DOHH2 (cell line): ENCODE data around the gene DBT.

Experiments
- H3F3A ChIP-seq: fragments of 200-600 bp; sonication (generic), shearing (Covaris generic); 2 replicates; pipeline ENCODE4 v1.6.0; 2016; ENCODE audit warnings: antibody characterized with exemption, mild to moderate bottlenecking; ENCODE audit not compliant: control insufficient read depth, insufficient read depth
- H3K27ac ChIP-seq: fragments of 200-600 bp; sonication (generic); 2 replicates; pipeline ENCODE4 v1.5.1; 2014; ENCODE audit warnings: low read depth, mild to moderate bottlenecking, low read length, moderate library complexity
- H3K27me3 ChIP-seq: fragments of 200-600 bp; sonication (generic); 2 replicates; pipeline ENCODE4 v1.6.1; 2014; ENCODE audit warnings: mild to moderate bottlenecking, low read length, mixed read lengths; ENCODE audit not compliant: control insufficient read depth
- H3K36me3 ChIP-seq: fragments of 200-600 bp; sonication (generic); 2 replicates; pipeline ENCODE4 v1.6.1; 2014; ENCODE audit warnings: mild to moderate bottlenecking, low read length, moderate library complexity, mixed read lengths; ENCODE audit not compliant: control insufficient read depth
- H3K4me1 ChIP-seq: fragments of 200-600 bp; sonication (generic); 2 replicates; pipeline ENCODE4 v1.6.1; 2014; ENCODE audit warnings: mild to moderate bottlenecking, low read length, mixed read lengths; ENCODE audit not compliant: control insufficient read depth
- H3K4me2 ChIP-seq: fragments of 200-600 bp; sonication (generic); 2 replicates; pipeline ENCODE4 v1.6.0; 2014; ENCODE audit warnings: mild to moderate bottlenecking, low read length, moderate library complexity
- H3K4me3 ChIP-seq: fragments of 200-600 bp; sonication (generic); 2 replicates; pipeline ENCODE4 v1.5.1; 2014; ENCODE audit warnings: mild to moderate bottlenecking, low read length, mixed read lengths
- H3K79me2 ChIP-seq: fragments of 200-600 bp; sonication (generic); 2 replicates; pipeline ENCODE4 v1.6.1; 2014; ENCODE audit warnings: mild to moderate bottlenecking, low read length, mixed read lengths; ENCODE audit not compliant: control insufficient read depth
- H3K9me2 ChIP-seq: fragments of 200-600 bp; sonication (generic); replicated peaks from 2 replicates; pipeline ENCODE4 v1.6.1; 2014; ENCODE audit warnings: mild to moderate bottlenecking, low read length, mixed read lengths; ENCODE audit not compliant: control insufficient read depth
- H3K9me3 ChIP-seq: fragments of 200-600 bp; sonication (generic); 2 replicates; pipeline ENCODE4 v1.6.1; 2014; ENCODE audit warnings: antibody characterized with exemption, low read length, mixed read lengths; ENCODE audit not compliant: control insufficient read depth, insufficient read depth
- H4K20me1 ChIP-seq: fragments of 200-600 bp; sonication (generic); 2 replicates; pipeline ENCODE4 v1.6.0; 2014; ENCODE audit warnings: low read depth, mild to moderate bottlenecking, antibody characterized with exemption, low read length, moderate library complexity; ENCODE audit not compliant: control insufficient read depth, insufficient read depth
- EZH2phosphoT487 ChIP-seq: fragments of 200-600 bp; sonication (generic); IDR thresholded peaks from 2 replicates; pipeline ENCODE4 v1.6.1; 2017; ENCODE audit warnings: borderline replicate concordance, mild to moderate bottlenecking, antibody characterized with exemption, low read length, moderate library complexity, mixed read lengths
- TF ChIP-seq, protein P1 (sequence below): fragments of 200-600 bp; sonication (generic); IDR thresholded peaks from one replicate; pipeline ENCODE4 v1.5.1; 2014; ENCODE audit warnings: antibody characterized with exemption, mild to moderate bottlenecking, low read depth, low read length; ENCODE audit not compliant: poor library complexity, severe bottlenecking

DBT gene

DNA sequence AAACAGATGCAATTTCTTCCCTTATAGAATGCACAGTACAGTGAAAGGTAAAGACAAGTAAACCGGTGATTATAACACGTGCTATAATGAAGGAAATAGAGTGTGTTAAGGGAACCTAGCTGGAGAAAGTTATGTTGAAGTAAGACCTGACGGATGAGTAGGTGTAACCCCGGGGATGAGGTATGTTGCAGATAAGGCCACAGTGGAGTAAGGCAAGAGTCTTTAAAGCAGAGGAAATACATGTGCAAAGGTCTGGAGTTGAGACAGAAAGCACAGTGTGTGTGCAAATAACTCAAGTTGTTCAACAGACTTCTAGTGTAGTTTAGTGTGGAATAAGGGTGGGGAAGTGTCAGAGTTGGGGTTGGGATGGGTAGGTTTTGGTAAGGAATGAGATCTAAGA is 2.9 kb downstream of the DBT start:
- Histone ChIP-seq H3K27me3 (no peaks in the 10 kb centered on the region), H3K79me2 (peaks cover 52% of the 10 kb centered on the region), H3K4me1 (peaks cover 22% of the 10 kb centered on the region), H3K36me3 (peaks cover 7% of the 10 kb centered on the region), H3K4me2 (peak overlapping the region; percentile 27), H3K27ac (no peak overlapping the region), H3F3A (no peaks in the 10 kb centered on the region), H3K9me2 (no peaks in the 10 kb centered on the region), H3K9me3 (no peaks in the 10 kb centered on the region), H4K20me1 (no peaks in the 10 kb centered on the region), H3K4me3 (no peak overlapping the region)
- TF ChIP-seq, protein P1, sequence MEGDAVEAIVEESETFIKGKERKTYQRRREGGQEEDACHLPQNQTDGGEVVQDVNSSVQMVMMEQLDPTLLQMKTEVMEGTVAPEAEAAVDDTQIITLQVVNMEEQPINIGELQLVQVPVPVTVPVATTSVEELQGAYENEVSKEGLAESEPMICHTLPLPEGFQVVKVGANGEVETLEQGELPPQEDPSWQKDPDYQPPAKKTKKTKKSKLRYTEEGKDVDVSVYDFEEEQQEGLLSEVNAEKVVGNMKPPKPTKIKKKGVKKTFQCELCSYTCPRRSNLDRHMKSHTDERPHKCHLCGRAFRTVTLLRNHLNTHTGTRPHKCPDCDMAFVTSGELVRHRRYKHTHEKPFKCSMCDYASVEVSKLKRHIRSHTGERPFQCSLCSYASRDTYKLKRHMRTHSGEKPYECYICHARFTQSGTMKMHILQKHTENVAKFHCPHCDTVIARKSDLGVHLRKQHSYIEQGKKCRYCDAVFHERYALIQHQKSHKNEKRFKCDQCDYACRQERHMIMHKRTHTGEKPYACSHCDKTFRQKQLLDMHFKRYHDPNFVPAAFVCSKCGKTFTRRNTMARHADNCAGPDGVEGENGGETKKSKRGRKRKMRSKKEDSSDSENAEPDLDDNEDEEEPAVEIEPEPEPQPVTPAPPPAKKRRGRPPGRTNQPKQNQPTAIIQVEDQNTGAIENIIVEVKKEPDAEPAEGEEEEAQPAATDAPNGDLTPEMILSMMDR, result no peak
- no peak for TF ChIP-seq EZH2phosphoT487

DNA sequence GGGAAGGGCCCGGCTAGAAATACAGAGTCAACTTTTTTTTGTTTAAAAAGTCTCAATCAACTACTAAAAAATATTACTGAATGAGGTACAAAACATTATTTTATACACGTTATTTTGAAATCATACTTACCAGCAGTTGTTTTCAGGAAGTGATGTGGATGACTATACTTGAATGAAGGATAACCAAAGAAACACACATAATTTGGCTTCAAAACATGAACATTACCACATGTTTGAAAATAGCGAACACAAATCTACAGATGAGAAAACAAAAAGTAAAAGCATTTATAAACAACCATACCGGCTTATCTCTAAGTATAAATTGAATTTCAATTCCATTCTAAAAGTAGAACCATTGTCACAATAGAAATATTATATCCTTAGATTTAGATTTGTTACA is 9.0 kb downstream of the DBT start:
- Histone ChIP-seq H3K27ac (no peak overlapping the region), H3F3A (no peaks in the 10 kb centered on the region), H3K79me2 (peaks cover 30% of the 10 kb centered on the region), H3K4me2 (no peak overlapping the region), H3K36me3 (peaks cover 25% of the 10 kb centered on the region), H4K20me1 (no peaks in the 10 kb centered on the region), H3K27me3 (no peaks in the 10 kb centered on the region), H3K9me3 (no peaks in the 10 kb centered on the region), H3K4me1 (no peaks in the 10 kb centered on the region), H3K4me3 (no peak overlapping the region), H3K9me2 (no peaks in the 10 kb centered on the region)
- TF ChIP-seq, protein P1, result no peak
- no peak for TF ChIP-seq EZH2phosphoT487

DNA sequence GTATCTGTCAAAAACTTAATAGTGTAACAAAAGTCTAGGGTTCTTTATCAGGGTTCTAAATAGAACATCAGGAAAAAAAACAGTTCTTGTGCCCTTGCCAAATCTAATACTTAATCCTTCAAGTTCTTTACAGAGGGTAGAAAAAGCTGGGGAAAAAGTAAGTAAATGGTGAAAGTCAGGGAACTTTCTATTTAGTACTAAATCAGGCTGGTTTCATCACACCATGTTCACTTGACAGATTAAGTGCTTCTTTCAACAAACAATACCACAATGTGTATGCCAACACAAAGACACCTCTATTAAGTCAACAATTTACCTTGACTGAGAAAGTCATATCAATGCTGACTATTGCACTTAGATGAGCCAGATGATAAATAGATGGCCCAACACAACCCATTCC is 9.7 kb downstream of the DBT start:
- Histone ChIP-seq H3K4me2 (no peak overlapping the region), H3F3A (no peaks in the 10 kb centered on the region), H3K9me3 (no peaks in the 10 kb centered on the region), H3K79me2 (peaks cover 25% of the 10 kb centered on the region), H3K27me3 (no peaks in the 10 kb centered on the region), H3K27ac (no peak overlapping the region), H4K20me1 (no peaks in the 10 kb centered on the region), H3K4me3 (no peak overlapping the region), H3K9me2 (no peaks in the 10 kb centered on the region), H3K36me3 (peaks cover 27% of the 10 kb centered on the region), H3K4me1 (no peaks in the 10 kb centered on the region)
- no peak for TF ChIP-seq EZH2phosphoT487
- TF ChIP-seq, protein P1, result no peak

DNA sequence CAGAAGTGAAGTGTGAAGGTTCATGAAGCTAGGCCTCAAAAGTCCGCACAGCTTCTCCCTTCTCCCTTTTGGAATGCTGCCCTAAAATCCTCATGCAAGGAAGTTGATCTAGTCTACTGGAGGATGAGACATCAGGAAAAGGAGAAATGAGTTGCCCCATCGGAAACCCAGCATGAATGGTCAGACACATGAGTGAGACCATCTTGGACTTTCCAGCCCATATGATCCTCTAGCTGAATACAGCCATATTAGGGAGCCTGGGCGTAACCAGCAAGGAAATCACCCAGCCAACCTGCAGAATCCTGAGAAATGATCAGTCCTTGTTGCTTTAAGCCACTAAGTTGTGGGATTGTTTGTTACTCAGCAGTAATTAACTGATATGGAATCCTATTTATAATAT is 12.5 kb downstream of the DBT start:
- Histone ChIP-seq H4K20me1 (no peaks in the 10 kb centered on the region), H3K27me3 (no peaks in the 10 kb centered on the region), H3K4me1 (no peaks in the 10 kb centered on the region), H3K9me2 (no peaks in the 10 kb centered on the region), H3K4me2 (no peak overlapping the region), H3K27ac (no peak overlapping the region), H3K79me2 (peaks cover 8% of the 10 kb centered on the region), H3K36me3 (peaks cover 53% of the 10 kb centered on the region), H3K9me3 (no peaks in the 10 kb centered on the region), H3K4me3 (no peak overlapping the region), H3F3A (no peaks in the 10 kb centered on the region)
- TF ChIP-seq, protein P1, result no peak
- TF ChIP-seq EZH2phosphoT487, result no peak
